Transverse colon (tissue), 4 donors: Measurements from ENCODE around the gene KAZN. TPM values are rescaled to one million over a fixed set of nuclear protein-coding genes. Genes with fewer than 3 reads are reported as not detected.

Source experiments
- DNase-seq: peaks from one replicate; pipeline ENCODE4 v3.0.0-alpha.2; 2019
- H3K27ac ChIP-seq, 4 donors: fragments of 200-600 bp; sonication (generic); 2 replicates each; pipeline ENCODE4 v1.5.1; 2016 to 2018; ENCODE audit warnings: inconsistent platforms in 4 of 4
- H3K27me3 ChIP-seq: fragments of 200-600 bp; sonication (generic); 2 replicates; pipeline ENCODE4 v1.5.1; 2017; ENCODE audit warnings: inconsistent platforms
- H3K36me3 ChIP-seq, 4 donors: fragments of 200-600 bp; sonication (generic); 2 replicates each; pipeline ENCODE4 v1.5.1; 2017 to 2019; ENCODE audit warnings: inconsistent platforms in 4 of 4
- H3K4me1 ChIP-seq, 4 donors: fragments of 200-600 bp; sonication (generic); 2 replicates each; pipeline ENCODE4 v1.5.1; 2017 to 2020; ENCODE audit warnings: inconsistent platforms in 4 of 4
- H3K4me3 ChIP-seq, 4 donors: fragments of 200-600 bp; sonication (generic); 1 replicate in 1 of 4; 2 replicates in 3 of 4; pipeline versions ENCODE4 v1.5.1 to v1.6.1; 2017 to 2019; ENCODE audit warnings: inconsistent platforms in 4 of 4
- H3K9me3 ChIP-seq, 2 donors: fragments of 200-600 bp; sonication (generic); 2 replicates each; pipeline ENCODE4 v1.5.1; 2017 to 2019; ENCODE audit warnings: inconsistent platforms in 2 of 2
- CTCF ChIP-seq, 5 experiments: fragments of 200-600 bp in 3 of 5; fragments of 450-650 bp in 2 of 5; sonication (generic) in 3 of 5; IDR thresholded peaks; 1 replicate in 2 of 5; 2 replicates in 3 of 5; pipeline ENCODE4 v1.5.1; 2016 to 2017; ENCODE audit warnings: antibody characterized with exemption in 5 of 5, inconsistent platforms in 3 of 5, mild to moderate bottlenecking in 2 of 5, moderate library complexity in 1 of 5
- EP300 ChIP-seq: sonication (generic); formaldehyde crosslinking; IDR thresholded peaks from one replicate; pipeline ENCODE4 v1.6.1; 2017; ENCODE audit warnings: antibody characterized with exemption, low read depth
- POLR2A ChIP-seq: fragments of 450-650 bp; IDR thresholded peaks from one replicate; pipeline ENCODE4 v1.6.1; 2016; ENCODE audit warnings: antibody characterized with exemption, mild to moderate bottlenecking, moderate library complexity
- POLR2AphosphoS5 ChIP-seq, 3 donors: sonication (generic); formaldehyde crosslinking; IDR thresholded peaks; one replicate each; pipeline ENCODE4 v1.6.1; 2016; ENCODE audit warnings: antibody characterized with exemption in 3 of 3
- WGBS, 2 donors: methylation state at CpG; one replicate each; pipeline ENCODE4 v1.1.5; 2018; ENCODE audit warnings: low coverage in 1 of 2; 5-methylcytosine and 5-hydroxymethylcytosine counted together
- in situ Hi-C, 4 donors: fragments of 200-750 bp; cut with MboI; loops; one replicate each; pipeline versions ENCODE4 v1.15.0 to v1.15.1; 2017; ENCODE audit warnings: low sequenced_read_pairs in 3 of 4, low pct_ligation_motif_present in 1 of 4, low pct_unique_long_range_greater_than_20kb in 1 of 4
- intact Hi-C: fragments of 100-400 bp; cut with DNase I; formaldehyde crosslinking; loops from one replicate; pipeline ENCODE4 v1.15.1; 2023; ENCODE audit warnings: low total_unique reads
- total RNA-seq, 4 donors: library from RNA; depleted of rRNA; stranded (reverse); fragments of >200 nt; gene quantifications; one replicate each; pipeline ENCODE4 v1.1.0, GENCODE V29; 2016

Gene KAZN
- total RNA-seq, 4 donors from 2014 or later = 12.0 to 17.1 (median 16.2) TPM

- Histone ChIP-seq H3K36me3 (no peaks in the 10 kb centered on the region), H3K9me3 (no peaks in the 10 kb centered on the region), H3K4me1 (peaks cover 0 to 13% (median 10%) of the 10 kb centered on the region in 4 donors), H3K4me3 (no peak overlapping the region), H3K27me3 (peaks cover 30% of the 10 kb centered on the region), H3K27ac (no peak overlapping the region)
- intact Hi-C loops (no loop called here), in situ Hi-C loops (no loop called here)
- 69 to 82% methylated on average over 2 of the region's 2 CpGs for WGBS, 2 donors
- no peak for TF ChIP-seq POLR2AphosphoS5 (IDR thresholded peaks at IDR 0.05)
- no peak for TF ChIP-seq POLR2A
- TF ChIP-seq CTCF (IDR thresholded peaks at IDR 0.05) = no peak
- no peak for TF ChIP-seq EP300
- no peak for DNase-seq
These were observed 5.2 kb downstream of the KAZN start for GRCh38 chr1:14603645-14604044.

- Histone ChIP-seq H3K27me3 (peaks cover 22% of the 10 kb centered on the region), H3K27ac (no peak overlapping the region), H3K4me1 (peaks cover 0 to 7% (median 2%) of the 10 kb centered on the region in 4 donors), H3K4me3 (no peak overlapping the region), H3K36me3 (no peaks in the 10 kb centered on the region), H3K9me3 (no peaks in the 10 kb centered on the region)
- TF ChIP-seq EP300 = no peak
- no peak for TF ChIP-seq POLR2AphosphoS5 (IDR thresholded peaks at IDR 0.05)
- no peak for TF ChIP-seq POLR2A
- in situ Hi-C loops (no loop called here), intact Hi-C loops (no loop called here)
- no peak for DNase-seq
- WGBS, 2 donors = 84 to 87% methylated on average over 3 to 5 of the region's 5 CpGs
These were observed 5.9 kb downstream of the KAZN start for GRCh38 chr1:14604414-14604813.

GRCh38 chr1:14605945-14606344 lies 7.5 kb downstream of the KAZN start:
- H3K36me3 ChIP-seq = no peaks in the 10 kb centered on the region
- in situ Hi-C loops = no loop called here
- no peak for DNase-seq
- no peak for TF ChIP-seq CTCF (IDR thresholded peaks at IDR 0.05)
- TF ChIP-seq POLR2A = no peak
- no peak for TF ChIP-seq POLR2AphosphoS5 (IDR thresholded peaks at IDR 0.05)
- no peak for TF ChIP-seq EP300
- H3K27ac ChIP-seq = no peak overlapping the region
- H3K4me1 ChIP-seq = peaks cover 0 to 5% (median 0%) of the 10 kb centered on the region in 4 donors
- no peaks in the 10 kb centered on the region for H3K9me3 ChIP-seq
- intact Hi-C loops = no loop called here
- H3K4me3 ChIP-seq = no peak overlapping the region
- H3K27me3 ChIP-seq = peaks cover 8% of the 10 kb centered on the region
- WGBS, 2 donors = 93% methylated on average over 1 of the region's 1 CpG; no CpG with 5 or more reads in 1 of the 2 donors

GRCh38 chr1:14606632-14607031 lies 8.1 kb downstream of the KAZN start:
- peaks cover under 1% of the 10 kb centered on the region for H3K27me3 ChIP-seq
- H3K36me3 ChIP-seq = no peaks in the 10 kb centered on the region
- no peak for DNase-seq
- H3K4me3 ChIP-seq = no peak overlapping the region
- intact Hi-C loops = no loop called here
- no peak for TF ChIP-seq EP300
- TF ChIP-seq POLR2AphosphoS5 (IDR thresholded peaks at IDR 0.05) = no peak
- TF ChIP-seq CTCF (IDR thresholded peaks at IDR 0.05) = no peak
- no peak for TF ChIP-seq POLR2A
- no peak overlapping the region for H3K27ac ChIP-seq
- no peaks in the 10 kb centered on the region for H3K9me3 ChIP-seq
- in situ Hi-C loops = no loop called here
- 0% methylated on average over 1 of the region's 1 CpG for WGBS, 2 donors
- H3K4me1 ChIP-seq = peaks cover 0 to 5% (median 0%) of the 10 kb centered on the region in 4 donors

- intact Hi-C loops = no loop called here
- TF ChIP-seq POLR2AphosphoS5 (IDR thresholded peaks at IDR 0.05) (no peak), POLR2A (no peak), CTCF (IDR thresholded peaks at IDR 0.05) (no peak), EP300 (no peak)
- 83% methylated on average over 5 of the region's 5 CpGs; no CpG with 5 or more reads in 1 of the 2 donors for WGBS, 2 donors
- Histone ChIP-seq H3K27me3 (no peaks in the 10 kb centered on the region), H3K27ac (no peak overlapping the region), H3K4me3 (no peak overlapping the region), H3K9me3 (no peaks in the 10 kb centered on the region), H3K36me3 (no peaks in the 10 kb centered on the region), H3K4me1 (peaks cover 0 to 5% (median 0%) of the 10 kb centered on the region in 4 donors)
- in situ Hi-C loops = no loop called here
- DNase-seq = no peak
These were observed 8.8 kb downstream of the KAZN start for GRCh38 chr1:14607295-14607694.
